ENCODE measurements around the gene RUNDC1. TPM values are rescaled to one million over a fixed set of nuclear protein-coding genes. Genes with fewer than 3 reads are reported as not detected.
"Not testable (repeated sequence)": the region's sequence is repeated elsewhere in the genome, so short reads cannot be mapped to it uniquely, and the experiment has no call there.

Gene RUNDC1
- total RNA-seq, 3 donors from 2014 or later = 14.1 to 17.4 (median 16.7) TPM

GRCh38 chr17:42979511-42980273, 673 bp upstream of the RUNDC1 start, which contains the start of gene PTGES3L:
Gene PTGES3L (minus strand): TSS chr17:42980080. CDS start chr17:42980053, 27 bp downstream.
- Mint-ChIP-seq H3K4me1 (ENCODE audit: low read depth) (peaks cover 31% of the 10 kb centered on the region), H3K9me3 (no peaks in the 10 kb centered on the region), H3K4me3 (peak within 1 kb of the TSS; percentile 100), H3K36me3 (ENCODE audit: insufficient read depth) (peaks cover 2% of the 10 kb centered on the region), H3K27me3 (ENCODE audit: low read depth) (no peaks in the 10 kb centered on the region)
- ATAC-seq (peak; percentile 47 to 63), DNase-seq (no peak)

DNA sequence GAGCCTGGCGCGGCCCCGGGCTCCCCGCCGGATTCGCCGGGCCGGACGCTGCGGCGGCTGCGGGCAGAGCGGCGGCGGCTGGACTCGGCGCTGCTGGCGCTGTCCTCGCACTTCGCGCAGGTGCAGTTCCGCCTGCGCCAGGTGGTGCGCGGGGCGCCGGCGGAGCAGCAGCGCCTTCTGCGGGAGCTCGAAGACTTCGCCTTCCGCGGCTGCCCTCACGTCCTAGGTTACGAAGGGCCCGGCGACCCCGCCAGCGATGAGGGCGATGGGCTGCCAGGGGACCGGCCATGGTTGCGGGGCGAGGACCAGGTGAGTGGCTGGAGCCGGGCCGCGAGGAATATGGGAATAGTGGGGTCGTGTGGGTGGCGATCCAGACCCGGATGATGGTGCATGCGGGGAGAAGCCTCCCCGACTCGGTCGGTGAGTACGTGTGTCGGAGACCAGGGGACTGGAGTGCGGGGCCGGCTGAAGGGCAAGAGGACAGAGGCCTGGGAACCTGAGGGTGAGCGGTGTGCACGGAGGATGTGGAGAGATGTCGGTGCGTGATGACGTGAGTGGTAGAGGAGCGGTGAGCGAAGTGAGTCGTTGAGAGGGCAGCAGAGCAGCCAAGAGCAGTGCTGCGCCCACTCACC, 517 bp downstream of the RUNDC1 start:
- ATAC-seq = peak; percentile 86
- no peaks in the 10 kb centered on the region for H3K27me3 Mint-ChIP-seq (ENCODE audit: low read depth)
- H3K9me3 Mint-ChIP-seq = no peaks in the 10 kb centered on the region
- peak overlapping the region; percentile 100 for H3K4me3 Mint-ChIP-seq
- H3K4me1 Mint-ChIP-seq (ENCODE audit: low read depth) = peaks cover 37% of the 10 kb centered on the region
- peak; percentile 47 for DNase-seq
- peaks cover 9% of the 10 kb centered on the region for H3K36me3 Mint-ChIP-seq (ENCODE audit: insufficient read depth)

DNA sequence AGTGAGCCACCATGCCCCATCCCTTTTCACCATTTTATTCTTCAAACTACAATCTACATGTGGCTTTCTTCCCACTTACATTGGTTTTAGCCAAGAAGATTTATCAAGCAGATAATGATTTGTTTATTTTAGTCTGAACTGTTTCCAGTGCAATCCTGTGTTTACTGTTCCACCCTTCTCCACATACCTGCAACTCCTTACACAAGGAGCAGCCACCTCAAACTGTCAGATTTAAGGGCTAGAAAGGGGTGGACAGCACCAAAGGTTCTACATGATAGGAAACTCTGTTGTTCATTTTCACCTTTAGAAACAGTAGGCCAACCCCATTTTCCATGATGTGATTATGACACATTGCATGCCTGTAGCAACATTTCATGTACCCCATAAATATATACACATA, 1.9 kb downstream of the RUNDC1 start:
- Mint-ChIP-seq H3K27me3 (ENCODE audit: low read depth) (no peaks in the 10 kb centered on the region), H3K4me3 (peak overlapping the region; percentile 100), H3K4me1 (ENCODE audit: low read depth) (peaks cover 38% of the 10 kb centered on the region), H3K9me3 (no peaks in the 10 kb centered on the region), H3K36me3 (ENCODE audit: insufficient read depth) (peaks cover 9% of the 10 kb centered on the region)
- no peak for DNase-seq
- ATAC-seq = no peak

DNA sequence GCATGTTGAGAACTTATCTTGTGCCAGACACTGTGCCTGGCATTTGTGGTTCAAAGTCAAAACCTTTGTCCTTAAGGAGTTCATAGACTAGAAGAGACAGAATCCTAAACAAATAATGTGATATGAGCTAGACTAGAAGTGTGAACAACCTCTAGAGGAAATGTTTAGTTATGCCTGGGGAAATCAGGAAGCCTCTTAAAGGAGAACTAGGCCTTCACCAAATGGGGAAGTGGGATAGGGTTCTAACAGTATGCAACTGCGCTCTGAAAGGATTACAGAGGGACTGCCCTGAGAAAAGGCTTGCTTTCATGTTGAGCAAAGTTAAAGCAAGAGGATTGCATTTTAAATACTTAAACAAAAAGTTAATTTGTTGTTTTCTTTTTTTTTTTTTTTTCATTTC, 4.9 kb downstream of the RUNDC1 start:
- peaks cover 29% of the 10 kb centered on the region for H3K36me3 Mint-ChIP-seq (ENCODE audit: insufficient read depth)
- ATAC-seq (no peak), DNase-seq (no peak)
- peaks cover 32% of the 10 kb centered on the region for H3K4me1 Mint-ChIP-seq (ENCODE audit: low read depth)
- peak overlapping the region; percentile 6 for H3K4me3 Mint-ChIP-seq
- H3K9me3 Mint-ChIP-seq = no peaks in the 10 kb centered on the region
- H3K27me3 Mint-ChIP-seq (ENCODE audit: low read depth) = no peaks in the 10 kb centered on the region

DNA sequence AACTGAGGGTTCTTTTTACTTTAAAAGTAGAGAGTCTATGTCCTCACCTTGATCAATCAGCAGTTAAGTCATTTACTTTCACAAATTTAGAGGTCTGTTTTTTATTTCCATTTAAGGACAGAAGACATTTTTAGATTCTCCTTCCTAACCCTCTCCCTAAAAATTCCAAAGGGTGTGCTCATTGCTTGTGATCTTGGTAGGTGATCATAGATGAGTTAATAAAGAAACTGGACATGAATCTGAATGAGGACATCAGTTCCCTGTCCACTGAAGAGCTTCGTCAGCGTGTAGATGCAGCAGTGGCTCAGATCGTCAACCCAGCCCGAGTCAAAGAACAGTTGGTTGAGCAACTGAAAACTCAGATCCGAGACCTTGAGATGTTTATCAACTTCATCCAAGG, 8.8 kb downstream of the RUNDC1 start:
- Mint-ChIP-seq H3K27me3 (ENCODE audit: low read depth) (no peaks in the 10 kb centered on the region), H3K36me3 (ENCODE audit: insufficient read depth) (peaks cover 41% of the 10 kb centered on the region), H3K4me3 (no peak overlapping the region), H3K4me1 (ENCODE audit: low read depth) (peaks cover 16% of the 10 kb centered on the region), H3K9me3 (no peaks in the 10 kb centered on the region)
- DNase-seq (no peak), ATAC-seq (no peak)

DNA sequence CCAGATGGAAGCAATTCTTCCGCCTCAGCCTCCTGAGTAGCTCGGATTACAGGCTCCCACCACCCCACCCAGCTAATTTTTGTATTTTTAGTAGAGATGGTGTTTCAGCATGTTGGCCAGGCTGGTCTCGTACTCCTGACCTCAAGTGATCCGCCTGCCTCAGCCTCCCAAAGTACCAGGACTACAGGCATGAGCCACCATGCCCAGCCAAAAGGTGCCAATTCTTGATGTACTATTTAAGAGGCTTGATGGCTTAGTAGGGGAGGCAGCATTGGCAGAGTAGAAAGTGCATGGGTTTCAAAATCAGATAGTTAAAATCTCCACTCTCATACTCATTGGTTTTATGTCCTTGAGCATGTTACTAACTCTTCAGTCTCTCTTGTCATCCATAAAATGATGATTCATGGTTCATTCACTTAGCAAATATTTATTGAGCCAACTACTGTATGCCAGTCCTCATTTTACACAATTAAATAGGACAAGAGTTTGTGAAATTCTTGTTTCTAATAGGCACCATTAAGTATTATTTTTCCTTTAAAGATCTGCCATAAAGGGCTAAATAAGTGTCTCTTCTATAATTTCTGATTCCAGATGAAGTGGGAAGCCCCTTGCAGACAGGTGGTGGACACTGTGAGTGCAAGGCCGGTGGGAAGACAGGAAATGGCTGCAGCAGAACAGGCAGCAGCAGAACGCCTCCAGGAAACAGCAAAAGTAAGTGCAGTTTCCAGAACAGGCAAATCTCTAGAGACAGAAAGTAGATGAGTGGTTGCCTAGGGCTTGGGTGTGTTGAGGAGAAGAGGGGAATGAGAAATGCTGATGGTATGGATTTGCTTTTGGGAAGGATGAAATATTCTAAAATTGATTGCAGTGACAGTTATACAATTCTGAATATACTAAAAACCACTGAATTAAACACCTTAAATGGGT, 9.6 kb downstream of the RUNDC1 start:
- Mint-ChIP-seq H3K4me1 (ENCODE audit: low read depth) (peaks cover 11% of the 10 kb centered on the region), H3K4me3 (no peak overlapping the region), H3K9me3 (no peaks in the 10 kb centered on the region), H3K27me3 (ENCODE audit: low read depth) (no peaks in the 10 kb centered on the region), H3K36me3 (ENCODE audit: insufficient read depth) (peaks cover 41% of the 10 kb centered on the region)
- no peak for ATAC-seq
- DNase-seq = no peak

GRCh38 chr17:42991471-42991870, 11.1 kb downstream of the RUNDC1 start:
- ATAC-seq (no peak), DNase-seq (no peak)
- Mint-ChIP-seq H3K4me1 (ENCODE audit: low read depth) (peaks cover 5% of the 10 kb centered on the region), H3K27me3 (ENCODE audit: low read depth) (no peaks in the 10 kb centered on the region), H3K4me3 (no peak overlapping the region), H3K36me3 (ENCODE audit: insufficient read depth) (peaks cover 34% of the 10 kb centered on the region), H3K9me3 (no peaks in the 10 kb centered on the region)

DNA sequence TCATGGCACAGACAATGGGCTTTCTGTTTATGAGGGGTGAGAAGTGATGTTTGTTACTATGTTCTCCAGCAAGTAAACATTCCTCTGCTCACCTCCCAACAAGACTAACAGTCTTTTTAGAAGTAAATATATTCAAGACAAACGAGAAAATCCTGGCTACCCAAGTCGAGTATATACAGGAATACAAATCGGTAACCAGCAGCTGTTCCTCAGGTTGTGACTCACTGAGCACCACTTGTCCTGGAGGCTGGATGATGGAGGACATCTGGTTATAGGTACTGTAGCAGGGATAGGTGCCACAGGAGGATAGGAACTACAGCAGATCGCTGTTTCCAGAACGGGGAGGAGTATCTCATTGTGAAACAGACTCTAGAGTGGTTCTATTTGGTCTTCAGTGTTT, 12.5 kb downstream of the RUNDC1 start:
- no peak for DNase-seq
- Mint-ChIP-seq H3K4me1 (ENCODE audit: low read depth) (peaks cover 8% of the 10 kb centered on the region), H3K9me3 (no peaks in the 10 kb centered on the region), H3K27me3 (ENCODE audit: low read depth) (no peaks in the 10 kb centered on the region), H3K4me3 (no peak overlapping the region), H3K36me3 (ENCODE audit: insufficient read depth) (peaks cover 34% of the 10 kb centered on the region)
- no peak for ATAC-seq

- not testable (repeated sequence) for H3K27me3 Mint-ChIP-seq (ENCODE audit: low read depth); ATAC-seq; DNase-seq; H3K9me3 Mint-ChIP-seq; H3K4me3 Mint-ChIP-seq; H3K4me1 Mint-ChIP-seq (ENCODE audit: low read depth)
- peaks cover 28% of the 10 kb centered on the region for H3K36me3 Mint-ChIP-seq (ENCODE audit: insufficient read depth)
Measured at GRCh38 chr17:42993913-42994312, 13.5 kb downstream of the RUNDC1 start.

DNA sequence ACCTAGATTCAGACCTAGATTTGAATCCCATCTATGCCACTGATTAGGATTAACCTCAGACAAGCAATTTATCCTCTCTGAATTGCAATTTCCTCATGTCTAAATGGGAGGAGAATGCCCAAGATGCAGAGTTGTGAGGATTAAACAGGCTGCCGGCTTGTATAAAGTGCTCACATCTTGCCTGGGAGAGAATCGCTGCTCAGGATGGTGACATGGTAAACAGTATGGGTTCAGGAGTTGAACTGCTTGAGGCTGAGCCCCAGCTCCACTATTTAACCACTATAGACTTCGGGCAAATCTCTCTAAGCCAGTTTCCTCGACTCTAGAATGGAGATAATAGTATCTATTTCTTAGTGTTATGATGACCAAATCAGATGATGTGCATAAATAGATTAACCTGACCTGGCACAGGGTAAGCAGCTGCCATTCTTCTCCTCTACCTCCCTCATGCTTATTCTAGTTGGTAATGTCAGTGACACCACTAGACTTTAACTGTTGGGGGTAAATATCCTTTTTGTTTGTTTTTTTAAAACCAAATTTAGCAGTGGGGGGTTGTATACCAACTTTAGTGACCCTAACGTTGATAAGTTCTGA, 17.1 kb downstream of the RUNDC1 start:
- no peak for ATAC-seq
- Mint-ChIP-seq H3K27me3 (ENCODE audit: low read depth) (no peaks in the 10 kb centered on the region), H3K9me3 (no peaks in the 10 kb centered on the region), H3K4me1 (ENCODE audit: low read depth) (peaks cover 21% of the 10 kb centered on the region), H3K4me3 (peak overlapping the region; percentile 98), H3K36me3 (ENCODE audit: insufficient read depth) (peaks cover 32% of the 10 kb centered on the region)
- no peak for DNase-seq

DNA sequence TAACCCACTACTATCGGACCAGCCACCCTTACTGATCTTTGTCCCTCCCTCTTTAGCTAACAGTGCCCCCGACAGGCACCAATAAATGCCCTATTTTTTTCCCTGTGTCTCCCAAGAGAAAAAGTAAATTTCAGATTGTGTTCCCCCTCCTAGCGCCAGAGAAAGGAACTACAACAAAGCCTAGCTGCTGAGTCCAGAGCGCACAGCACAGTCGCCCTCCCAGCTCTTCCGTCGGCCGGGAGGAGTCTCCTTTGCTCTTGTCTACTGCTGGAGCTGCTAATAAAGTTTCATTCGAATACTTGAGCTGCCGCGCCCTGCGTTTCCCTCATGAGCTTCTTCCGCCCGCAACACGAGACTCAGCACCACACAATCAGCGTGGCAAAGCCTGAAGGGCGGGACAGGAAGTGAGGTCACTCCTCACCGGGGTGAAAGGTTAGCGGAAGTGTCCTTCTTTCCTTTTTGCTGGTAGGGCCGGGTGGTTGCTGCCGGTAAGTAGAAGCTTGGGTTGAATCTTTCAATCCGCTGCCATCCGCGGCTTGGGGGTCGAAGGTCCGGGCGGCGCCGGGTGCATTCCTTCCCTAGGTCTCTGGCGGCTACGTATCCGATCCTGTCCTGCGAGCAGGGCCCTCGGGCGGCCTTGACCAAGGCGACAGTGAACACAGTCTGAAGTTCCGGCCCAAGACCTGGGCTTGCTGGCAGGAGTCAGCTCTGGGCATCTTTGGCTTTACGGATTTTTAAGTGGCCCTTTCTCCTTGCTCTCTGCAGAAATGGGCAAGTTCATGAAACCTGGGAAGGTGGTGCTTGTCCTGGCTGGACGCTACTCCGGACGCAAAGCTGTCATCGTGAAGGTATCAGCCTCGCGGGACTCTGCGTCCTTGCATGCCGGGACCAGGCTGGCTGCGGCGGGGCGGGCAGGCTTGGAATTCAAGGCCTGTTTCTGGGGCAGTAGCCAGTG, 17.9 kb downstream of the RUNDC1 start, which contains the start of gene RPL27:
TSS of gene RPL27 (plus strand) at position 436 of the 955 bp plus-strand sequence. CDS start at position 768, 332 bp downstream.
- H3K4me3 Mint-ChIP-seq = peak within 1 kb of the TSS; percentile 98
- DNase-seq (peak; percentile 97), ATAC-seq (peak; percentile 95 to 96)
- H3K36me3 Mint-ChIP-seq (ENCODE audit: insufficient read depth) = peaks cover 34% of the 10 kb centered on the region
- H3K9me3 Mint-ChIP-seq = no peaks in the 10 kb centered on the region
- peaks cover 21% of the 10 kb centered on the region for H3K4me1 Mint-ChIP-seq (ENCODE audit: low read depth)
- H3K27me3 Mint-ChIP-seq (ENCODE audit: low read depth) = no peaks in the 10 kb centered on the region

DNA sequence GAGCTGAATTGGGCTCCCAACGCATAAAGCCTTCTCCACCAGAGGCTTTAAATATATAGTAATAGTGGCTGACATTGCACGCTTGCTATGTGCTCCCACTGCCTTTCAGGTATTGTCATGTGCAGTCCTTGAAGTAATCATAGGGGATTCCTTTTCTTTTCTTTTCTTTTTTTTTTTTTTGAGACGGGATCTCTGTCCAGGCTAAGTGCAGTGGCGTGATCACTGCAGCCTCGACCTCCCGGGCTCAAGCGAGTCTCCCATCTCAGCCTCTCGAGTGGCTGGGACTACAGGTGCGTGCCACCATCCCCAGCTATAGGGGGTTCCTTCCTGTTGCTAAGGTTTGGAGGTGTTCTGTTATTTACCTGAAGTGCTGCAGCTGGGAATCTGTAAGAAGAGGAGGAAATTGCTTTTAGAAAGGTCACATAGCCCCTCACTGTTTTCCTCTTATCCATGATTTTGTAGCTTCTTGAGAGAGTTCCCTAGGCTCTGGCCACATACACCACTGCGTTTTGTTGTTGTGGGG, 18.7 kb downstream of the RUNDC1 start:
- no peak for DNase-seq
- ATAC-seq = no peak
- no peaks in the 10 kb centered on the region for H3K9me3 Mint-ChIP-seq

GRCh38 chr17:43000894-43001293, 20.5 kb downstream of the RUNDC1 start:
- not testable (repeated sequence) for DNase-seq; H3K9me3 Mint-ChIP-seq; H3K27me3 Mint-ChIP-seq (ENCODE audit: low read depth); ATAC-seq
- Mint-ChIP-seq H3K36me3 (ENCODE audit: insufficient read depth) (peaks cover 37% of the 10 kb centered on the region), H3K4me3 (peak overlapping the region; percentile 35), H3K4me1 (ENCODE audit: low read depth) (peaks cover 21% of the 10 kb centered on the region)

More for the DNA sequence above, 18.7 kb downstream of the RUNDC1 start:
- Mint-ChIP-seq H3K36me3 (ENCODE audit: insufficient read depth) (peaks cover 37% of the 10 kb centered on the region), H3K4me3 (peak overlapping the region; percentile 98), H3K4me1 (ENCODE audit: low read depth) (peaks cover 21% of the 10 kb centered on the region), H3K27me3 (ENCODE audit: low read depth) (no peaks in the 10 kb centered on the region)

Data from activated T-cell treated with anti-CD3 and anti-CD28 coated beads, Interleukin-2, amount 50 U/mL, for 4 hours (primary cell).